ENCODE measurements around the gene SHOC2. TPM values are rescaled to one million over a fixed set of nuclear protein-coding genes. Genes with fewer than 3 reads are reported as not detected.
A peak's percentile ranks its signal among the peaks of the same experiment; 100 is the strongest.

Gene SHOC2
- total and polyA plus RNA-seq, 9 of the 15 experiments (the other 6 are each of a cell fraction or from before 2014, with no cell fraction given), result 9.2 to 17.5 (median 14.9) TPM

- TF ChIP-seq E2F5 (CRISPR knock-in tag; IDR thresholded peaks at IDR 0.05) (no peak), HMGN3 (IDR thresholded peaks at IDR 0.05; ENCODE audit: borderline replicate concordance, extremely low read depth, insufficient read length, low read depth, low read length) (peak; percentile 91), TEAD1 (CRISPR knock-in tag; IDR thresholded peaks at IDR 0.05) (peak in 1 of 2 experiments; percentile 23; a peak in 1 of 4 replicates), ETV1 (tag; conservative IDR thresholded peaks at IDR 0.05; ENCODE audit: low read depth) (peak; percentile 89), GTF2B (IDR thresholded peaks at IDR 0.05; ENCODE audit: extremely low read depth, insufficient read length) (no peak), POLR2G (IDR thresholded peaks at IDR 0.05; ENCODE audit: low read depth, low read length) (peak; percentile 95), SNRNP70 (optimal IDR thresholded peaks at IDR 0.05; ENCODE audit: low read depth, low read length) (no peak), MITF (IDR thresholded peaks at IDR 0.05) (no peak), FOXM1 (IDR thresholded peaks at IDR 0.05; ENCODE audit: low read depth) (no peak), FOXM1 (CRISPR knock-in tag; IDR thresholded peaks at IDR 0.05; ENCODE audit: low read depth) (no peak), CHCHD3 (CRISPR knock-in tag; IDR thresholded peaks at IDR 0.05) (no peak), KDM1A (IDR thresholded peaks at IDR 0.05) (0 out of 4 replicates have a peak, but pooled peaks of 1 of the 2 experiments have one; percentile 10), HDAC2 (IDR thresholded peaks at IDR 0.05) (peak; percentile 72; the same call in 1 of the 2 replicates), ZNF347 (CRISPR knock-in tag; IDR thresholded peaks at IDR 0.05; ENCODE audit: low read depth) (no peak), CHAMP1 (IDR thresholded peaks at IDR 0.05) (no peak), GABPA (tag; conservative IDR thresholded peaks at IDR 0.05; ENCODE audit: low read depth) (peak; percentile 96), ZNF511 (CRISPR knock-in tag; IDR thresholded peaks at IDR 0.05) (no peak), CTCFL (IDR thresholded peaks at IDR 0.05; ENCODE audit: borderline replicate concordance, insufficient read depth, low read depth, low read length, poor library complexity, severe bottlenecking) (peak; percentile 31), RBM15 (IDR thresholded peaks at IDR 0.05; ENCODE audit: insufficient read depth, low read length) (no peak)
These were observed 608 bp upstream of the SHOC2 start, which contains the start of gene BBIP1 (continued) for GRCh38 chr10:110918643-110919348.

Data from K562 (cell line).